Natural killer cell (primary cell): Measurements from ENCODE around the gene ADGRV1. TPM values are rescaled to one million over a fixed set of nuclear protein-coding genes. Genes with fewer than 3 reads are reported as not detected.
"Not testable (repeated sequence)": the region's sequence is repeated elsewhere in the genome, so short reads cannot be mapped to it uniquely, and the experiment has no call there.

ENCODE experiments used
- ATAC-seq, 3 donors: fragments of 150-1000 bp in 2 of 3; fragments of 200-7000 bp in 1 of 3; cut with Tn5 transposase; 1 replicate in 1 of 3; 2 replicates in 2 of 3; pipeline ENCODE4 v1.10.0; 2021; ENCODE audit warnings: mild to moderate bottlenecking in 2 of 3, moderate library complexity in 2 of 3
- DNase-seq, 2 donors: peaks; one replicate each; pipeline versions ENCODE4 v3.0.0 to v3.0.0-alpha.2; 2013 to 2021; ENCODE audit warnings: mixed read lengths in 1 of 2
- H3K27ac ChIP-seq: one replicate; pipeline ENCODE4 v1.5.1; 2013; ENCODE audit warnings: mild to moderate bottlenecking, low read length
- H3K27me3 ChIP-seq: one replicate; pipeline ENCODE4 v1.6.1; 2013; ENCODE audit warnings: low read length; ENCODE audit not compliant: control insufficient read depth, insufficient read depth
- H3K36me3 ChIP-seq: one replicate; pipeline ENCODE4 v1.6.1; 2013; ENCODE audit warnings: low read length; ENCODE audit not compliant: control insufficient read depth, insufficient read depth
- H3K4me1 ChIP-seq: one replicate; pipeline ENCODE4 v1.6.1; 2013; ENCODE audit warnings: low read length; ENCODE audit not compliant: control insufficient read depth, insufficient read depth
- H3K4me3 ChIP-seq: one replicate; pipeline ENCODE4 v1.5.1; 2013; ENCODE audit warnings: low read length
- H3K9me3 ChIP-seq: one replicate; pipeline ENCODE4 v1.6.1; 2013; ENCODE audit warnings: low read length; ENCODE audit not compliant: control insufficient read depth, insufficient read depth
- H3K27ac Mint-ChIP-seq, 2 donors: one replicate each; pipeline ENCODE4 v1.8.0; 2022; ENCODE audit warnings: mild to moderate bottlenecking in 2 of 2, mixed read lengths in 2 of 2, moderate library complexity in 1 of 2
- H3K27me3 Mint-ChIP-seq, 2 donors: one replicate each; pipeline ENCODE4 v1.8.0; 2022; ENCODE audit warnings: low read depth in 2 of 2, mixed read lengths in 2 of 2
- H3K36me3 Mint-ChIP-seq: one replicate; pipeline ENCODE4 v1.8.0; 2022; ENCODE audit warnings: mixed read lengths
- H3K4me1 Mint-ChIP-seq, 2 donors: one replicate each; pipeline ENCODE4 v1.8.0; 2022; ENCODE audit warnings: mixed read lengths in 2 of 2
- H3K4me3 Mint-ChIP-seq: one replicate; pipeline ENCODE4 v1.8.0; 2022; ENCODE audit warnings: mild to moderate bottlenecking, moderate library complexity, mixed read lengths
- H3K9me3 Mint-ChIP-seq, 2 donors: one replicate each; pipeline ENCODE4 v1.8.0; 2022; ENCODE audit warnings: mixed read lengths in 2 of 2
- WGBS: methylation state at CpG from one replicate; pipeline ENCODE4 v1.1.7; 2013; ENCODE audit warnings: missing lambda C conversion rate; ENCODE audit not compliant: insufficient coverage; 5-methylcytosine and 5-hydroxymethylcytosine counted together
- intact Hi-C: fragments of 100-400 bp; cut with micrococcal nuclease; formaldehyde crosslinking; loops from one replicate; pipeline ENCODE4 v1.14.2; 2022
- total RNA-seq, 4 donors: library from RNA; stranded (reverse); fragments of 120-200 nt in 1 of 4; gene quantifications; one replicate each; pipeline versions ENCODE4 v1.2.3 to v1.2.4, GENCODE V29; 2013 to 2022
- TF ChIP-seq, protein P1 (sequence below): fragments of 200-600 bp; IDR thresholded peaks from one replicate; pipeline ENCODE4 v1.8.0; 2022; ENCODE audit warnings: antibody characterized with exemption

The ADGRV1 gene
- total RNA-seq, 3 donors from 2014 or later (not counting 1 experiment from before 2014, with no cell fraction given), result 0.50 to 0.71 TPM; not detected in 1

DNA sequence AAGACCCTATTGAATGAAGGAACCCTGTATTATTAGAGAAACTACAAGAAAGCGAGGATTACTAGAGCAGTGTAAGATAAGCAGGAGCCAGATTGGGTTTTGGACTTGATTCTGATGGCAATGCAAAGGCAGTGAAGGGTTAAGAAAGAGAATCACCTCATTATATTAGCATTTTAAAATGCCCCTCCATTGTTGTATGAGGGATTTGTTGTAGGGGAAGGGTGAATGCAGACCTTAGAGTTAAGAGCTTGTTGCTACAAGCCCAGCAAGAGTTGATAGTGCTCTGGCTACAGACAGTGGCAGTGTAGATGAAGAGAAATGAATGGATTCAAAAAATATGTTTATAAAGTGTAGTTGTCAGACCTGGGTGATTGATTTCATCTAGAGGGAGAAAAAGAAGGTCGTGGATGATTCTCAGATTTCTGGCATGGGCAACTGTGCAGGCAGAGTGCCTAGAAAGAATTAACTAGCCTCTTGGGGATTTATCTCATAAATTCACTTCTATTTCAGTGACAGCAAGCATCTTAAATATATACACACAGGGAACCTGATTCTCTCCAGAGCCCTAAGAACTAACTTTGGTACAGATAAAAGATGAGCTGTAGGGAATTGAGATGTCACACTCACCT is 479.7 kb downstream of the ADGRV1 start:
- H3K27me3 Mint-ChIP-seq, result peaks cover 0 to 4% of the 10 kb centered on the region in 2 donors
- ATAC-seq, result no peak
- DNase-seq, result no peak
- Histone ChIP-seq H3K4me1 (no peaks in the 10 kb centered on the region), H3K9me3 (no peaks in the 10 kb centered on the region), H3K27ac (no peak overlapping the region), H3K4me3 (no peak overlapping the region), H3K27me3 (no peaks in the 10 kb centered on the region), H3K36me3 (no peaks in the 10 kb centered on the region)
- no peaks in the 10 kb centered on the region for H3K36me3 Mint-ChIP-seq
- intact Hi-C loops, result no loop called here
- 73% methylated on average over 2 of the region's 2 CpGs for WGBS
- H3K4me1 Mint-ChIP-seq, result no peaks in the 10 kb centered on the region
- no peak overlapping the region for H3K4me3 Mint-ChIP-seq
- no peaks in the 10 kb centered on the region for H3K9me3 Mint-ChIP-seq
- no peak overlapping the region for H3K27ac Mint-ChIP-seq
- TF ChIP-seq, protein P1, sequence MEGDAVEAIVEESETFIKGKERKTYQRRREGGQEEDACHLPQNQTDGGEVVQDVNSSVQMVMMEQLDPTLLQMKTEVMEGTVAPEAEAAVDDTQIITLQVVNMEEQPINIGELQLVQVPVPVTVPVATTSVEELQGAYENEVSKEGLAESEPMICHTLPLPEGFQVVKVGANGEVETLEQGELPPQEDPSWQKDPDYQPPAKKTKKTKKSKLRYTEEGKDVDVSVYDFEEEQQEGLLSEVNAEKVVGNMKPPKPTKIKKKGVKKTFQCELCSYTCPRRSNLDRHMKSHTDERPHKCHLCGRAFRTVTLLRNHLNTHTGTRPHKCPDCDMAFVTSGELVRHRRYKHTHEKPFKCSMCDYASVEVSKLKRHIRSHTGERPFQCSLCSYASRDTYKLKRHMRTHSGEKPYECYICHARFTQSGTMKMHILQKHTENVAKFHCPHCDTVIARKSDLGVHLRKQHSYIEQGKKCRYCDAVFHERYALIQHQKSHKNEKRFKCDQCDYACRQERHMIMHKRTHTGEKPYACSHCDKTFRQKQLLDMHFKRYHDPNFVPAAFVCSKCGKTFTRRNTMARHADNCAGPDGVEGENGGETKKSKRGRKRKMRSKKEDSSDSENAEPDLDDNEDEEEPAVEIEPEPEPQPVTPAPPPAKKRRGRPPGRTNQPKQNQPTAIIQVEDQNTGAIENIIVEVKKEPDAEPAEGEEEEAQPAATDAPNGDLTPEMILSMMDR, result no peak

DNA sequence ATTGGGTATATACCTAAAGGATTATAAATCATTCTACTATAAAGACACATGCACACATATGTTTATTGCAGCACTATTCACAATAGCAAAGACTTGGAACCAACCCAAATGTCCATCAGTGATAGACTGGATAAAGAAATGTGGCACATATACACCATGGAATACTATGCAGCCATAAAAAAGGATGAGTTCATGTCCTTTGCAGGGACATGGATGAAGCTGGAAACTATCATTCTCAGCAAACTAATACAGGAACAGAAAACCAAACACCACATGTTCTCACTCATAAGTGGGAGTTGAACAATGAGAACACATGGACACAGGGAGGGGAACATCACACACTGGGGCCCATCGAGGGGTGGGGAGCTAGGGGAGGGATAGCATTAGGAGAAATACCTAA is 482.5 kb downstream of the ADGRV1 start:
- H3K27ac Mint-ChIP-seq, H3K27ac ChIP-seq, H3K36me3 Mint-ChIP-seq, H3K9me3 Mint-ChIP-seq, H3K4me3 Mint-ChIP-seq, intact Hi-C loops, H3K27me3 ChIP-seq, H3K36me3 ChIP-seq, H3K4me1 Mint-ChIP-seq, H3K4me3 ChIP-seq, H3K27me3 Mint-ChIP-seq, ATAC-seq, H3K9me3 ChIP-seq, H3K4me1 ChIP-seq, DNase-seq: not testable (repeated sequence)
- 89% methylated on average over 1 of the region's 1 CpG for WGBS

DNA sequence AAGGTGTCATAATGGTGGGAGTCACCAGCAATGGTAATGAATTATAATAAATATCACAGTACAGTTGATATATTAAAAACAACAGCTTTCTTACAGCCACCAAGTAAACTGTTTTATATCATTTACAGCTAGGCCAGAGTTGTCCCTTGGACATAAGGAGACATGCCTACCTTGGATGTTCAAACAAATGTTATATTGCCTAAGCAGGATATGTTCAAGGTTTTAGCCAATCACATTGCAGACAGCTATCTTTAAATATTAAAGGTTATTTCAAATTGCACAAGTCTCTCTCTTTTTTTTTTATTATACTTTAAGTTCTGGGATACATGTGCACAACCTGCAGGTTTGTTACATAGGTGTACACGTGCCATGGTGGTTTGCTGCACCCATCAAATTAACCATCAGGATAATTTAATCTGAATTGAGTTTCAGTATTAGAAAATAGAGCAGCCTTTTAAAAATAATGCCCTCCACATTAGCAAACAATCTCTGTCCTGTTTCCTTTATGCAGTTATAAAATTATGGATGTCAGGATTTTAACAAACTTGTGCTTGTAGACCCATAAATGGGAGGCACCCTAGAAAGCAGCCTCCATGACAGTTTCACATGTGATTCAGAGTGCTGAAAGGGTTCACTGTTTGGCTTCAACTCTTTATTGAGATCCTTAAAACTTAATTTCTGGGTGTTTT is 483.8 kb downstream of the ADGRV1 start:
- Mint-ChIP-seq H3K36me3 (peaks cover 6% of the 10 kb centered on the region), H3K27ac (no peak overlapping the region), H3K4me1 (no peaks in the 10 kb centered on the region), H3K4me3 (no peak overlapping the region), H3K27me3 (peaks cover 0 to 11% of the 10 kb centered on the region in 2 donors), H3K9me3 (peaks cover 3 to 4% of the 10 kb centered on the region in 2 donors)
- DNase-seq (no peak), ATAC-seq (no peak)
- no peaks in the 10 kb centered on the region for H3K27me3 ChIP-seq
- no CpG with 5 or more reads among the region's 1 CpG for WGBS
- H3K4me3 ChIP-seq, result no peak overlapping the region
- intact Hi-C loops, result no loop called here
- H3K9me3 ChIP-seq, result no peaks in the 10 kb centered on the region
- H3K4me1 ChIP-seq, result no peaks in the 10 kb centered on the region
- TF ChIP-seq, protein P1, result no peak
- no peaks in the 10 kb centered on the region for H3K36me3 ChIP-seq
- no peak overlapping the region for H3K27ac ChIP-seq

DNA sequence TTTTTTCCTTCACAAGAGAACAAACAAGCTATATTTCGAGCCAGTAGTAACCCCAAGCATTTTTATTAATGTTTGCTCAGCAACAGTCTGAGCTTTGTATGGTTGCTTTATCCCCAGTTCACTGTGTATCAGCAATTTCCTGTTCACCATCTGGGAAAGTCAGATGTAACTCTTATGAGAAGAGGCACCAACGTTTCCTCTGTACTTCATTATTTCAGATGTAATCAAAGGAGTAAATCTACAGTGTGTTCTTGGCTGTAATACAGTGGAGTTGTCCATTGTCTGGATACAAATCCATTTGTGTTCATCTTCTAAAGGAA is 484.3 kb downstream of the ADGRV1 start:
- DNase-seq (no peak), ATAC-seq (no peak)
- Mint-ChIP-seq H3K9me3 (peaks cover 3 to 4% of the 10 kb centered on the region in 2 donors), H3K36me3 (peaks cover 6% of the 10 kb centered on the region), H3K4me1 (no peaks in the 10 kb centered on the region), H3K27ac (no peak overlapping the region), H3K27me3 (peaks cover 0 to 11% of the 10 kb centered on the region in 2 donors), H3K4me3 (no peak overlapping the region)
- Histone ChIP-seq H3K9me3 (no peaks in the 10 kb centered on the region), H3K27me3 (no peaks in the 10 kb centered on the region), H3K4me3 (no peak overlapping the region), H3K4me1 (no peaks in the 10 kb centered on the region), H3K36me3 (no peaks in the 10 kb centered on the region), H3K27ac (no peak overlapping the region)
- intact Hi-C loops, result no loop called here
- 11% methylated on average over 1 of the region's 2 CpGs for WGBS
- TF ChIP-seq, protein P1, result no peak
